GM21619 (cell line): Measurements from ENCODE around the gene AQP12B.
"Not testable (repeated sequence)": the region's sequence is repeated elsewhere in the genome, so short reads cannot be mapped to it uniquely, and the experiment has no call there.

Source experiments
- ATAC-seq: cut with Tn5 transposase; IDR thresholded peaks from one replicate; pipeline ENCODE4 v1.9.1; 2021; ENCODE audit not compliant: unreplicated experiment

AQP12B gene

DNA sequence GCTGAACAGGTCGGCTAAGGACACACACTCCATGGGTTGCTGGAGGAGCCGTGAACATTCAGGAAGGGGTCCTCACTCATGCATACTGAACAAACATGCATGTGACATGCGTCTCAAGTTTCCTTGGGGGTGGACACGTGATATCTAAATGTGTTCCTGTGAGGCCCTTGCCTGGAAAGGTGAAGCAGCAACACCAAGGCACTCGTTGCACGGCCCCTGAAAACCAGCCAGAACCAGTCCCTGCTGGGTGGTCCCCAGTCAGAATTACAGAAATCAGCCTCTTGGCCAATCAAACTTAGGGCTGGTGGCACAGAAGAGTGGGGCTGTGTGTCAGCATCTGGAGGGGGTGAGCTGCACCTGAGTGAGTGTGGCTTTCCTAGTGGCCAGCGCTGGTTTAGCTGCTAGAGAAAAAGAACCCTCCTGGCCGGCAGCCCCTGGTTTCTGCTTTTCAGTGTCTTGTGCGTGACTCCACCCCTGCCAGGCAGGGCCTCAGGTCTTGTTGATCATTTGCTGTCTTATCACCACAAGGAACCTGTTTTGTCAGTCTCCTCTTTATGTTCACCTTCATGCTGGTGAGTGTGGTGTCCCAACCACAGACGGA is 3.2 kb upstream of the AQP12B start:
- no peak for ATAC-seq

DNA sequence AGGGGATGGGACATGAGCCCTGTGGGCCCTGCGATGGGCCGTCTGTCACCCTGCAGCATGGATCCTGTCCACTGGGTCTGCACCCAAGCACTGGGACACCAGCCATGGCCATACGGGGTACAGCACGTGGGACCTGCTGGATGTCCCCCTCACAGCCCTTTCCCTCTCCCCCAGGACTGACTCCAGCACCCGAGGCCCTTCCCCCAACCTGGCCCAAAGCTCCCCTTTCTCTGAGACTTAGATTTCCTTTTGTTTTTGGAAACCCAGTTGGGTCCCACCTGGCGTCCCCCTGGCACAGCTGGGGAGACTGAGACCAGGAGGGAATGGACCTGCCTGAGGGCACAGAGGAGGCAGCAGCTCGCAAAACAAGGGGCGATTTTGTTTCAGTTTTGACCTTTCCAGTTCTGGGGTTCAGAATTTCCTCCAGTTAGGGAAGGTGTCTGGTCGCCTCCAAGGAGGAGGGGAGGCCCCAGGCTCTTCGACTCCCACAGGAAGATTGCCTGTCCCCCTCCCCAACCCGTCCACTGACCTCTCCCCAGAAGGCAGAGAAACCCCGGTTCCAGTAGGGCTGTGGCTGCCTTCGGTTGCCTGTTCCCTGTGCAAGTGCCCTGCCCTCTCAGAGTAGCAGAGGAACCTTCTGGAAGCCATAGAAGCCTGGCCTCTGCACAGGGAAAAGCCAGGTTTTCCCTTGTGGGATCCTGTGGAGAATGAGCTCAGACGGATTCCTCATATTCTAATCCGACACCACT is 1.5 kb upstream of the AQP12B start:
- not testable (repeated sequence) for ATAC-seq

GRCh38 chr2:240683329-240683979 is 769 bp upstream of the AQP12B start:
- not testable (repeated sequence) for ATAC-seq

GRCh38 chr2:240680185-240680584 is 2.5 kb downstream of the AQP12B start:
- ATAC-seq, result not testable (repeated sequence)

DNA sequence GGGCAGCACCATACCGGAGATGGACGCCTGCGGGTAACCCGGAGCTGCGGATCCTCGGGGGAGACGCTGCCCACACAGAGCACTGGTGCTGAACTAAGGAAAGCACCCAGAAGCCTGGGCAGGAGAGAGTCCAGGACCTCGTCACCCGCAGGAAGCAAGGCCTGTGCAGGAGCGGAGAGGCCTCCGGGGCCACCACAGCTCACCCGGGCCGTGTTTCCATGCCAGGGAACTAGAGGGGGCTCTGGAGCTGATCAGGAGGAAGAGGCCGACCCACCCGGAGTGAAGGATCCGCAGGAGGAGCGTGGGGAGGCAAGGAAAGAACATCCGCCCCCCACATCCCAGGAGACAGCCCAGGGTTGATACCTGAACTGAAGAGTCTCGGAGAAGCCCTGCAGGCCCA is 3.8 kb downstream of the AQP12B start:
- not testable (repeated sequence) for ATAC-seq

DNA sequence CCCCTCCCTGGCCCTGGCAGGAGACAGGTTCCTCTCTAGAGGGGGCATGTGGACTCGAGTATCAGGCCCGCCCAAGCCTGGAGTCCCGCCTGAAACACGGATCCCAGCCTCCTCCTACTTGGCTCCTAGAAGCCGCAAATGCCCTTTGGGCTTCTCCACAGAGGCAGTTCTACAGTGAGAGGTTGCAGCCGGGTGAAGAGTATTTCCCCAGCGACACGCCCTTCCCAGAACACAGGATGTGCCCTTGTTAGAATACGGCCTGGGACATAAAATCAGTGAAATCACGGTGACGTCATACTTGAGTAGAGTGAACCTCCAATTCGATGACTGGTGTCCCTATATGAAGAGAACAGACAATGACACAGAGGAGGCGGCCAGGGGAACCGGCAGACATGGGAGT is 4.6 kb downstream of the AQP12B start:
- not testable (repeated sequence) for ATAC-seq

- ATAC-seq, result not testable (repeated sequence)
These were observed 7.3 kb downstream of the AQP12B start for GRCh38 chr2:240675345-240675744.

GRCh38 chr2:240674461-240675184 is 8.1 kb downstream of the AQP12B start:
- ATAC-seq, result not testable (repeated sequence)

- ATAC-seq, result no peak
These were observed 9.9 kb downstream of the AQP12B start for GRCh38 chr2:240672701-240673190.

DNA sequence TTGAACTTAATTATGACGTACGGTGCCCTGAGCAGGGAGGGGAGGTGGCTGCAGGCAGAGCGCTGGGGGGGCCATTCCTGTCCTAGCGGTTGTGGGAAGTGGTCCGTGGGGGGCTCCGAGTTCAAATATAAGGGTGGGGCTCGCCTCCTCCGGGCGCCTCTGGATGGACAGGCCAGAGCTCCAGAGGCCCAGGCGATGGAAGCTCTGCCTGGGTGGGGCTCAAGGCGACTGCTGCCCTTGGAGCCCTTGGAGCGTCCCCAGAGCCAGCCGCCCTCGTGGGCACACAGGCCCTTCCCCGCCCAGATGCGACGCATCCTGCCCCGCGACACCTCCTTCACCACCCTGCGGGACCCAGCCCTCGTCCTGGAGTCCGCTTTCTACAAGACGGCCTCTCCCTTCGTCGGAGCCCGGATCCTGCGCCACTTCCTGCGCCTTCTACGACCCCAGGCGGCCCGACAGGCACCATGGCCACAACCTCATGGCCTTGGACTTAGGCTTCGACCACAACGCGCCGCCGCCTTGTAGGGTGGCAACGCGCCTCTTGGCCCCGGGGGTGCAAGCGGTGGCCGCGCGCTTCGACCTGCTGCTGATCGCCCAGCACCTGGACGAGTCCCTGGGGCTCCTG is 10.5 kb downstream of the AQP12B start:
- no peak for ATAC-seq

DNA sequence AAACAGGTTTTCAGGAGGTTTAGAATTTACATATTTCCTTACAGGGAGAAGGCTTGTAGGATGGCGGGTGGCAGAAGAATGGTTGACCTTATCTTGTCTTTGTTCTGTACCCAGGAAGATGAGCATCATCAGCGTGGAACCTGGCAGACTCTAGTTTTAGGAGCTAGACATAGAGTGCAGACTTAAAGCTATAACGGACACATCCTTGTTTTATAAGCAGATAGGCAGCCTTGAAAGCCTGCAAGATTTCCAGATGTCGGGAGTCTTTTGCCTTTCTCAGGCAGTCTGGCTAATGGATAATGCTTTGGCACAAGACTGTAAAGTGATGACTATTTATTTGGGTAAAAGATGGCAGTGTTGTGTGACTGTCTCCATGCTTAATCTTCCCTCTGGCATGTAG is 11.7 kb downstream of the AQP12B start:
- no peak for ATAC-seq

DNA sequence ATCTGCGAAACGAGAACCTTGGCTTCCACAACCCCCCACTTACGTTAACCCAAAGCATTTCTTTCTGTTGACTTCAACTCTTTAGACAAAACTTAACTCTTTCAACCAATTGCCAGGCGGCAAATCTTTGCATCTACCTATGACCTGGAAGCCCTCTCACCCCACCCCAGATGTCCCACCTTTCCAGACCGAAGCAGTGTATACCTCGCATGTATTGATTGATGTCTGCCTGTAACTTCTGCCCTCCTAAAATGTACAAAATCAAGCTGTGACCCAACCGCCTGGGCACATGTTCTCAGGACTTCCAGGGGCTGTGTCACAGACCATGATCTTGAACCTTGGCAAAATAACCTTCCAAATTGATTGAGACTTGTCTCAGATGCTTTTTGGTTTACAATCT is 12.3 kb downstream of the AQP12B start:
- no peak for ATAC-seq

- ATAC-seq, result no peak
These were observed 18.1 kb downstream of the AQP12B start for GRCh38 chr2:240664622-240665021.

GRCh38 chr2:240663546-240664190 is 19.0 kb downstream of the AQP12B start:
- ATAC-seq, result no peak

DNA sequence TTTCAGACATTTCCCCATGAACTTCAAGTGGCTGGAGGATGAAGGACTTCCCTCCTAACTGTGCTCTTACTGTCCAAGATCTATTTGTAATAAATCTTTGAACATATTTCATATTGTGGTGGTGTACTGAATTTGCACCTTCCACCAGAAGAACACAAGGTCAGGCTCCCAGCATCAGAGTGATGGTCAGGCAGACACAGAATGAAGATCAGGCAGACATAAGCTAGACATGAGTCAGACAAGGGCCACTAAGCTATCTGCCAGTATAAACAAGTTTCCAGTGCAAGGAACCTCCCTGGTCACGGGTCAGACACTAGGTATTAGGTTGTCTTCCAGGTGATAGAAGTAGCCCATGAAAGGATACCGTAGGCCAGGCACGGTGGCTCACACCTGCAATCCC is 20.0 kb downstream of the AQP12B start:
- no peak for ATAC-seq

DNA sequence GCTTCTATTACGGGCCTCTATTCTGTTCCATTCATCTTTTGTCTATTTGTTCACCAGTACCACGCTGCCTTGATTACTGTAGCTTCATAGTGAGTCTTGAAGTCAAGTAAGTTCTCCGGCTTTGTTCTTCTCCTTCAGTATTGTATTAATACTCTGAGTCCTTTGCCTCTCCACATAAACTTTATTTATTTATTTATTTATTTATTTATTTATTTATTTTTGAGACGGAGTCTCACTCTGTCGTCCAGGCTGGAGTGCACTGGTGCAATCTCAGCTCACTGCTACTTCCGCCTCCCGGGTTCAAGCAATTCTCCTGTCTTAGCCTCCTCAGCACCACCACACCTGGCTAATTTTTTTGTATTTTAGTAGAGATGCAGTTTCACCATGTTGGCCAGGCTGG is 22.8 kb downstream of the AQP12B start:
- ATAC-seq, result not testable (repeated sequence)

DNA sequence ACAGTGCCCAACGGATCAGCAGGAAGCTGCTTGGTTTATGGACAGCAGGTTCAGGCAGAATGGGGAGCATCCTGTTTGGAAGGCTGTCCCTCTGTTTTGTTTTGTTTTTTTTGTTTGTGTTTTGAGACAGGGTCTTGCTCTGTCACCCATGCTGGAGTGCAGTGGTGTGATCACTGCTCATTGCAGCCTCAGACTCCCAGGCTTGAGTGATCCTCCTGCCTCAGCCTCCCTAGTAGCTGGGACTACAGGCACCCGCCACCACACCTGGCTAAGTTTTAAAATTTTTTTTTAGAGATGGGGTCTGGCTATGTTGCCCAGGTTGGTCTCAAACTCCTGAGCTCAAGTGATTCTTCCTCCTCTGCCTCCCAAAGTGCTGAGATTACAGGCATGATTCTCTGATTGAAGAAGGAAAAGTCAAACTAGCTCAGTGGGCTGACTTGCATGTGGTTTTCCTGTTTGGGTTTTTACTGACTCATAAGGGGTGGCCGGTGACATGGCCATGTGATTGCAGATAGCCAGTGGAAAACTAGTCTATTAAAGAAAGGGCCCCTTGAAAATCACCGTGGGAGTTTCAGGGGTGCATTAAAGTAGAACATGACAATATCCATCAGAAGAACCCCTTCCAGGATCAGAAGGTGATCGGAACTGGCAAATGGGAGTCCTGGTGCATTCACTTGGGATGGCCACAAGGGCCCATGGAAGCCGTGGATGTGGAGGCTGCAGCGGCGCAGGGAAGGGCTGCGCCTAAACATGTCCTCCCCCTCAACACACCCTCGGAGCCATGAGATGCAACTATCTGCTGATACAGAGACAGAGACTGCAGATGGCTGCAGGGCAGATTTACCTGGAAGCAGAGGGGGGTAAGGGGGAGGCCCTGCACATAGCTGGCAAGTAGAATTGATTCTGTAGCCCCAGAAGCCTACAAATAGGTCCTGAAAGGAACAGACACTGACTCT is 26.5 kb downstream of the AQP12B start:
- ATAC-seq, result peak; percentile 84

DNA sequence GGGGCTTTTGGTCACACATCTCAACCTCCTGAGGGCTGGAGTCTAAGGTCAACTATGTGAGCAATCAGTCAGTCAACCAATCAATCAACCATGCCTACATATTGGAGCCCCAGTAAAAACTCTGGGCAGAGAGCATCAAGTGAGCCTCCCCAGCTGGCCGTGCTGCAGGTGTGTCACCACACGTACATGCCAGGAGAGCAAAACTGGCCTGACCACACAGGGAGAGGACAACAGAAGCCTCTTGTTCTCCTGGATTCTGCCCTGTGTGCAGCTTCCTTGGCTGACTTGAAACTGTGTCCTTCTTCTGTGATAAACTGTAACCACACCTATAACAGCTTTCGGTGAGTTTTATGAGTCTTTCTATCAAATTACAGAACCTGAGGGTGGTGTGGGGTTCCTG is 31.5 kb downstream of the AQP12B start:
- ATAC-seq, result no peak

GRCh38 chr2:240650254-240650965 is 32.3 kb downstream of the AQP12B start:
- no peak for ATAC-seq
